HepG2 (cell line): ENCODE results near the gene TTC39C. TPM values are rescaled to one million over a fixed set of nuclear protein-coding genes. Genes with fewer than 3 reads are reported as not detected.

Experiments
- ATAC-seq: fragments of 200-7000 bp; cut with Tn5 transposase; 3 replicates; pipeline ENCODE4 v1.9.1; 2020; ENCODE audit warnings: mild to moderate bottlenecking, moderate library complexity
- BruUV-seq: library from RNA; stranded (reverse); fragments of 400-500 nt; replicated peaks from 2 replicates; lab custom pipeline; 2021; lab: Mats Ljungman, UMichigan
- CTCF ChIA-PET: fragments of 300-600 bp; formaldehyde crosslinking; extraction: SDS; loops from one replicate; lab custom pipeline; 2021; ENCODE audit warnings: low total read pairs, inconsistent platforms, low intra/inter-chr PET ratio; lab: Yijun Ruan, JAX
- POLR2A ChIA-PET: fragments of 350-600 bp; sonication (Branson Sonifier 250); formaldehyde crosslinking; loops from one replicate; lab custom pipeline; 2020; ENCODE audit warnings: antibody characterized with exemption, inconsistent platforms; lab: Yijun Ruan, JAX
- DNase-seq: peaks from one replicate; pipeline ENCODE4 v3.0.0-alpha.2; 2015; ENCODE audit warnings: low spot score
- FAIRE-seq: peaks from 3 replicates; lab custom pipeline; 2011; peaks lifted over from hg19 to GRCh38; lab: Jason Lieb, UNC
- H2AFZ ChIP-seq: one replicate; pipeline ENCODE4 v1.6.1; 2011; ENCODE audit warnings: low read length, inconsistent platforms
- H3K27ac ChIP-seq: fragments of 300-600 bp; 3 replicates; pipeline ENCODE4 v1.8.0; 2011; ENCODE audit warnings: mixed run types, mild to moderate bottlenecking, mixed read lengths, low read length, inconsistent platforms; ENCODE audit not compliant: insufficient read depth; ENCODE audit errors: extremely low read length
- H3K27me3 ChIP-seq, 2 experiments: fragments of 200-600 bp in 1 of 2; 2 replicates in 1 of 2; 3 replicates in 1 of 2; pipeline versions ENCODE4 v1.6.0 to v1.8.0; 2011; ENCODE audit warnings: low read length in 2 of 2, mild to moderate bottlenecking in 2 of 2, moderate library complexity in 2 of 2, inconsistent platforms in 1 of 2; ENCODE audit not compliant: insufficient read depth in 2 of 2, control insufficient read depth in 1 of 2
- H3K36me3 ChIP-seq, 2 experiments: fragments of 200-600 bp in 1 of 2; replicated peaks in 1 of 2; 2 replicates in 1 of 2; 3 replicates in 1 of 2; pipeline versions ENCODE4 v1.5.1 to v1.8.0; 2011; ENCODE audit warnings: low read length in 2 of 2, inconsistent platforms in 1 of 2; ENCODE audit not compliant: insufficient read depth in 2 of 2, control insufficient read depth in 1 of 2
- H3K4me1 ChIP-seq: 2 replicates; pipeline ENCODE4 v1.5.1; 2012; ENCODE audit warnings: low read length, inconsistent platforms; ENCODE audit not compliant: insufficient read depth
- H3K4me2 ChIP-seq: 2 replicates; pipeline ENCODE4 v1.6.0; 2011; ENCODE audit warnings: low read depth, low read length, inconsistent platforms
- H3K4me3 ChIP-seq, 3 experiments: fragments of 200-600 bp in 1 of 3; sonication (generic), shearing (Covaris generic) in 1 of 3; replicated peaks in 1 of 3; 2 replicates each; pipeline ENCODE4 v1.5.1; 2011 to 2016; ENCODE audit warnings: low read length in 3 of 3, inconsistent platforms in 2 of 3, low read depth in 2 of 3, mild to moderate bottlenecking in 2 of 3, control low read depth in 1 of 3, mixed read lengths in 1 of 3; ENCODE audit not compliant: insufficient read depth in 1 of 3
- H3K79me2 ChIP-seq: one replicate; pipeline ENCODE4 v1.6.1; 2011; ENCODE audit warnings: low read length, inconsistent platforms; ENCODE audit not compliant: insufficient read depth
- H3K9ac ChIP-seq: 2 replicates; pipeline ENCODE4 v1.6.0; 2011; ENCODE audit warnings: mild to moderate bottlenecking, low read depth, low read length, inconsistent platforms; ENCODE audit not compliant: insufficient read depth
- H3K9me3 ChIP-seq: 2 replicates; pipeline ENCODE4 v1.5.1; 2012; ENCODE audit warnings: mild to moderate bottlenecking, low read length
- H4K20me1 ChIP-seq: 2 replicates; pipeline ENCODE4 v1.6.0; 2011; ENCODE audit warnings: inconsistent platforms, mild to moderate bottlenecking, low read length, moderate library complexity; ENCODE audit not compliant: insufficient read depth
- CREB1 ChIP-seq, 2 experiments: fragments of 450-650 bp in 1 of 2; IDR thresholded peaks; 2 replicates each; pipeline ENCODE4 v1.6.1; 2016 to 2017; ENCODE audit warnings: control low read depth in 1 of 2, mild to moderate bottlenecking in 1 of 2, missing compliant biosample characterization in 1 of 2, missing genetic modification characterization in 1 of 2
- EED ChIP-seq: sonication (generic); formaldehyde crosslinking; IDR thresholded peaks from 2 replicates; pipeline ENCODE4 v1.5.0; 2020; ENCODE audit warnings: mild to moderate bottlenecking, missing genetic modification reagents
- ETV6 ChIP-seq: sonication (generic); formaldehyde crosslinking; conservative IDR thresholded peaks from 2 replicates; pipeline ENCODE4 v1.4.0; 2020; ENCODE audit warnings: missing genetic modification reagents
- HHEX ChIP-seq: IDR thresholded peaks from 2 replicates; pipeline ENCODE4 v1.6.1; 2016; ENCODE audit warnings: control low read depth
- JARID2 ChIP-seq: sonication (generic); formaldehyde crosslinking; IDR thresholded peaks from 2 replicates; pipeline ENCODE4 v1.8.1; 2023; ENCODE audit warnings: missing genetic modification reagents, inconsistent platforms; ENCODE audit not compliant: insufficient replicate concordance
- NFIB ChIP-seq: sonication (generic); formaldehyde crosslinking; IDR thresholded peaks from 2 replicates; pipeline ENCODE4 v1.9.0; 2021; ENCODE audit warnings: missing genetic modification reagents, mild to moderate bottlenecking, borderline replicate concordance
- NR2F2 ChIP-seq: IDR thresholded peaks from 2 replicates; pipeline ENCODE4 v1.6.1; 2012; ENCODE audit warnings: low read depth, inconsistent platforms, borderline replicate concordance
- POLR2A ChIP-seq, 2 experiments: IDR thresholded peaks; 2 replicates each; pipeline ENCODE4 v1.6.1; 2011; ENCODE audit warnings: low read depth in 2 of 2, low read length in 2 of 2, mild to moderate bottlenecking in 1 of 2, moderate library complexity in 1 of 2; ENCODE audit not compliant: insufficient read depth in 1 of 2
- RXRA ChIP-seq: sonication (generic); formaldehyde crosslinking; IDR thresholded peaks from 2 replicates; pipeline ENCODE4 v1.5.1; 2020; ENCODE audit warnings: missing genetic modification reagents
- TCF7 ChIP-seq: sonication (generic); IDR thresholded peaks from 2 replicates; pipeline ENCODE4 v1.6.1; 2016; ENCODE audit warnings: antibody characterized with exemption, low read depth
- ZC3H4 ChIP-seq: sonication (generic); formaldehyde crosslinking; IDR thresholded peaks from 2 replicates; pipeline ENCODE4 v1.4.0; 2020; ENCODE audit warnings: missing genetic modification reagents, borderline replicate concordance
- ZFP91 ChIP-seq: sonication (generic); formaldehyde crosslinking; IDR thresholded peaks from 2 replicates; pipeline ENCODE4 v1.9.0; 2022; ENCODE audit warnings: missing genetic modification reagents, mild to moderate bottlenecking, borderline replicate concordance
- ZHX2 ChIP-seq, 2 experiments: sonication (generic) in 1 of 2; formaldehyde crosslinking in 1 of 2; IDR thresholded peaks; 2 replicates each; pipeline versions ENCODE4 v1.6.1 to v1.9.0; 2014 to 2022; ENCODE audit warnings: antibody characterized with exemption in 1 of 2, borderline replicate concordance in 1 of 2, inconsistent platforms in 1 of 2, low read depth in 1 of 2, missing genetic modification reagents in 1 of 2
- ZNF430 ChIP-seq: sonication (generic); formaldehyde crosslinking; IDR thresholded peaks from 2 replicates; pipeline ENCODE4 v1.9.0; 2021; ENCODE audit warnings: mild to moderate bottlenecking, missing genetic modification reagents
- WGBS: methylation state at CpG from one replicate; pipeline ENCODE4 v1.1.6; 2017; ENCODE audit warnings: low lambda C conversion rate; 5-methylcytosine and 5-hydroxymethylcytosine counted together
- in situ Hi-C: cut with HindIII; loops from 2 replicates; pipeline ENCODE4 v1.10.0; 2017; ENCODE audit warnings: low pct_unique_long_range_greater_than_20kb; ENCODE audit not compliant: extremely low pct_ligation_motif_present
- intact Hi-C: fragments of 100-400 bp; cut with micrococcal nuclease; formaldehyde crosslinking; loops from one replicate; pipeline ENCODE4 v1.10.0; 2022; ENCODE audit not compliant: unreplicated experiment
- polyA plus RNA-seq, 8 experiments: library from polyadenylated mRNA; depleted of rRNA in 3 of 8; stranded (reverse) in 7 of 8; unstranded in 1 of 8; fragments of >200 nt; fragmentation: Illumina TruSeq in 4 of 8; extraction: Trizol in 4 of 8; gene quantifications; 2 replicates each; pipeline versions ENCODE4 v1.2.1 to v1.2.3, GENCODE V29; 2011 to 2016; ENCODE audit warnings: low read depth in 4 of 8, missing spikeins in 1 of 8, mixed read lengths in 1 of 8; ENCODE audit not compliant: insufficient read depth in 1 of 8
- total RNA-seq, 5 experiments: library from RNA; depleted of rRNA; stranded (reverse); fragments of >200 nt; fragmentation: Illumina TruSeq; extraction: Trizol; gene quantifications; 2 replicates each; pipeline ENCODE4 v1.2.3, GENCODE V29; 2016; ENCODE audit warnings: low read depth in 1 of 5
- TF ChIP-seq, protein P1 (sequence below): sonication (generic); formaldehyde crosslinking; IDR thresholded peaks from 2 replicates; pipeline ENCODE4 v1.8.0; 2022; ENCODE audit warnings: missing genetic modification reagents, mild to moderate bottlenecking, inconsistent platforms, borderline replicate concordance

TTC39C gene
- total and polyA plus RNA-seq, 2 of the 13 experiments (the other 11 are each of a cell fraction or from before 2014, with no cell fraction given) = 19.1 to 25.9 TPM

DNA sequence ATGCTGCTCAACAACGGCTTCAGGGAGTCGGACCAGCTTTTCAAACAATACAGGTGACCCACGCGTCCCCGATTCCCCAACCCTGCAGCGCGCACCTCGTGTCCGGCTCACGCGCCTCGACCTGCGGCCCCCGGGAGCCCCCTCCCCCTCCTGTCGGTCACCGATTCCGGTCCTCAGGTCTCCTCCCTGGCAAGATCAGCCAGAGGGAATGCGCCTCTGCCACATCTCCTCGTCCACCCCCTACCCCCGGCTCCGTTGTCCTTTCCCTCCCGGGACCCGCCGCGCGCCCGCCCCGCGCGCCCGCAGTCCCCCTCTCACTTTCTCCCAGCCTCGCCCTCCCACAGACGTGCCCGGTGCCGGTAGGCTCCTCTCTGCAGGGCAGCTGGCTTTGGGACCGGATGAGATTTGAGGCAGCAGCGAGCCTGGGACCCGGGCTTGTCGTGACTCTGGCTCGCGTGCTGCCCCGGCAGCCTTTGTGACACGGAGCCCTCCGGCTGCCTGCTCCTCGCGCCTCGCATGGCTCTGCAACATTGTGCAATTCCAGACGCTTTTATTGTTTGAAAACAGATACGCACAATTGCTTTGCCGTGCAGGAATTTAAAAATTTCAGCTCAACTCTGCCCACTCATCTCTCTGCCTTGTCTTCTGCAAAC is 558 bp downstream of the TTC39C start:
- H3K36me3 ChIP-seq = no peaks in the 10 kb centered on the region
- peak; percentile 13 for DNase-seq
- TF ChIP-seq NFIB (no peak), ETV6 (CRISPR knock-in tag) (no peak), EED (CRISPR knock-in tag) (peak; percentile 40; the same call in 1 of the 2 replicates), POLR2A (IDR thresholded peaks at IDR 0.05; ENCODE audit: insufficient read depth in 1 of 2, low read depth in 2 of 2, low read length in 2 of 2) (0 out of 4 replicates have a peak, but pooled peaks of 1 of the 2 experiments have one; percentile 4), ZC3H4 (no peak), ZHX2 (IDR thresholded peaks at IDR 0.05; ENCODE audit: low read depth) (no peak), ZHX2 (CRISPR knock-in tag; IDR thresholded peaks at IDR 0.05; ENCODE audit: borderline replicate concordance) (no peak), HHEX (CRISPR knock-in tag) (no peak), CREB1 (IDR thresholded peaks at IDR 0.05) (no peak), CREB1 (CRISPR knock-in tag; IDR thresholded peaks at IDR 0.05) (no peak), RXRA (CRISPR knock-in tag) (peak; percentile 21; the same call in 1 of the 2 replicates), TCF7 (no peak), NR2F2 (no peak), ZFP91 (peak; percentile 53; the same call in 1 of the 2 replicates), ZNF430 (no peak), JARID2 (CRISPR knock-in tag) (no peak)
- TF ChIP-seq, protein P1, sequence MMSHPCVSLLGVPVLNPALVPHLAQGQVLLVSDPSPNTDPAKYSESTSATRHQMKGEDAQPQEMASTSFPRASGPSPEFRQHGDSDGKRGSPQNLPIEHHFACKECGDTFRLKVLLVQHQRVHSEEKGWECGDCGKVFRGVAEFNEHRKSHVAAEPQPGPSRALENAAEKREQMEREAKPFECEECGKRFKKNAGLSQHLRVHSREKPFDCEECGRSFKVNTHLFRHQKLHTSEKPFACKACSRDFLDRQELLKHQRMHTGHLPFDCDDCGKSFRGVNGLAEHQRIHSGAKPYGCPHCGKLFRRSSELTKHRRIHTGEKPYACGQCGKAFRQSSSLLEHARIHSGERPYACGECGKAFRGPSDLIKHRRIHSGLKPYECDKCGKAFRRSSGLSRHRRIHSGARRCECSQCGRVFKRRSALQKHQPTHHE (CRISPR knock-in tag) = no peak

More for the DNA sequence above, 558 bp downstream of the TTC39C start:
- intact Hi-C loops (loop anchor here (1.0 kb wide), 1 partner anchor 36 kb away; no protein-coding TSS in a partner anchor), in situ Hi-C loops (no loop called here)
- Histone ChIP-seq H3K79me2 (peaks cover 7% of the 10 kb centered on the region), H3K4me3 (peak overlapping the region; percentile 52 to 79 (median 77)), H3K27ac (peak overlapping the region; percentile 19), H3K27me3 (peaks cover 0 to 29% of the 10 kb centered on the region in 2 experiments; a peak in 3 of 5 replicates), H4K20me1 (no peaks in the 10 kb centered on the region), H3K4me2 (peak overlapping the region; percentile 85), H2AFZ (no peak overlapping the region), H3K9me3 (no peaks in the 10 kb centered on the region), H3K9ac (peak overlapping the region; percentile 55), H3K4me1 (peaks cover 23% of the 10 kb centered on the region)
- WGBS = 3% methylated on average over 22 of the region's 50 CpGs
- no peak for FAIRE-seq
- ChIA-PET POLR2A (interaction anchor here (1.4 to 2.5 kb wide), 2 partner anchors 98 to 101 kb away, joined by 4 to 10 read pairs; no protein-coding TSS in a partner anchor), CTCF (no interaction called here)
- no TSS peak for BruUV-seq
- ATAC-seq = peak; percentile 49
